ENCODE measurements around the gene DLG5.

The DLG5 gene

GRCh38 chr10:77946084-77946483 lies 19.5 kb upstream of the DLG5 start:
- DNase-seq: no peak

GRCh38 chr10:77944519-77944918 lies 18.0 kb upstream of the DLG5 start:
- DNase-seq: no peak

- DNase-seq: no peak
These were observed 16.8 kb upstream of the DLG5 start for GRCh38 chr10:77943121-77943901.

GRCh38 chr10:77941790-77942189 lies 15.2 kb upstream of the DLG5 start:
- no peak for DNase-seq

- DNase-seq: no peak
These were observed 14.1 kb upstream of the DLG5 start for GRCh38 chr10:77940627-77941026.

GRCh38 chr10:77940225-77940624 lies 13.7 kb upstream of the DLG5 start:
- no peak for DNase-seq

- DNase-seq: no peak
These were observed 13.0 kb upstream of the DLG5 start for GRCh38 chr10:77939561-77940001.

- no peak for DNase-seq
These were observed 10.4 kb upstream of the DLG5 start for GRCh38 chr10:77936697-77937567.

GRCh38 chr10:77932016-77932715 lies 5.6 kb upstream of the DLG5 start:
- DNase-seq: no peak

- no peak for DNase-seq
These were observed 1.1 kb upstream of the DLG5 start for GRCh38 chr10:77927402-77928246.

GRCh38 chr10:77925795-77926565 lies 575 bp downstream of the DLG5 start:
- no peak for DNase-seq

GRCh38 chr10:77925410-77925794 lies 1.2 kb downstream of the DLG5 start:
- no peak for DNase-seq

GRCh38 chr10:77922566-77923179 lies 3.9 kb downstream of the DLG5 start:
- peak; percentile 53 for DNase-seq

GRCh38 chr10:77922055-77922454 lies 4.5 kb downstream of the DLG5 start:
- no peak for DNase-seq

GRCh38 chr10:77921395-77921794 lies 5.2 kb downstream of the DLG5 start:
- no peak for DNase-seq

GRCh38 chr10:77920495-77920894 lies 6.1 kb downstream of the DLG5 start:
- DNase-seq: no peak

GRCh38 chr10:77919713-77920108 lies 6.8 kb downstream of the DLG5 start:
- no peak for DNase-seq

- DNase-seq: no peak
These were observed 11.0 kb downstream of the DLG5 start for GRCh38 chr10:77915319-77916105.

- no peak for DNase-seq
These were observed 13.5 kb downstream of the DLG5 start for GRCh38 chr10:77913090-77913489.

GRCh38 chr10:77912576-77912975 lies 14.0 kb downstream of the DLG5 start:
- DNase-seq: no peak
